Measurements from ENCODE around the gene TAMALIN.

DNA sequence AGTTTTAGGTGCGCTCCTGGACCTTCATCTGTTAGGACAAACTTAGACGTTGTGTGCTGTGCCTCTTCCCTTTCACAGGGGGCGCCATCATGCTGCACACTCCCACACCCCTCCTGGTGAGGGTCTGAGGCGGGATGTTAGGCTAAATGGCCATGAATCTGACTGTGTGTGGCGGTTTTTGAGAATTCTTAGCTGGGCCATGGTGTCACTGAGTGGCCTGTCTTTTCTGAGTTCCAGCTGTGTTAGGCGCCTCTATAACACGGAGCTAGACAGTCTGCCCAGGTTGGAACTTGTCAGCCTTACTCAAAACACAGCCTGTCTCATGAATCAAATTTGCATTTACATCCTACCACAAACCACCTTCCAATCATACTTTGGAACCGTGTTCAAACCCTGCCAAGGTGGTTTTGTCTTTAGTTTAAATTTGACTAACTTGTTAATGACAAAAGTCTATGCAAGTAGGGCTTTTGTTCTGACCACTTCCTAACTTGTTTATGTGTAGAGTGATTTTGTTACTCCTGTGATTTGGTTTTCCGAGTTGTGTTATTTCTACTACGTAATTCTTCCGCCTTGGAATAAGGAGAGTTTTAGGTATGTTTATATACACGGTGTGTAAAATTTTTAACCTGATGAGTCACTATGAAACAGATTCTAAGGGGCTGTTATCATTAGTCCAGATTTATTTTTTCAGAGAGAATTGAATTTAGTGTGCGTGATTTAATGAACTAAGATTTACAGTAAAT is 35.7 kb upstream of the TAMALIN start:
- TF ChIP-seq, protein P1, sequence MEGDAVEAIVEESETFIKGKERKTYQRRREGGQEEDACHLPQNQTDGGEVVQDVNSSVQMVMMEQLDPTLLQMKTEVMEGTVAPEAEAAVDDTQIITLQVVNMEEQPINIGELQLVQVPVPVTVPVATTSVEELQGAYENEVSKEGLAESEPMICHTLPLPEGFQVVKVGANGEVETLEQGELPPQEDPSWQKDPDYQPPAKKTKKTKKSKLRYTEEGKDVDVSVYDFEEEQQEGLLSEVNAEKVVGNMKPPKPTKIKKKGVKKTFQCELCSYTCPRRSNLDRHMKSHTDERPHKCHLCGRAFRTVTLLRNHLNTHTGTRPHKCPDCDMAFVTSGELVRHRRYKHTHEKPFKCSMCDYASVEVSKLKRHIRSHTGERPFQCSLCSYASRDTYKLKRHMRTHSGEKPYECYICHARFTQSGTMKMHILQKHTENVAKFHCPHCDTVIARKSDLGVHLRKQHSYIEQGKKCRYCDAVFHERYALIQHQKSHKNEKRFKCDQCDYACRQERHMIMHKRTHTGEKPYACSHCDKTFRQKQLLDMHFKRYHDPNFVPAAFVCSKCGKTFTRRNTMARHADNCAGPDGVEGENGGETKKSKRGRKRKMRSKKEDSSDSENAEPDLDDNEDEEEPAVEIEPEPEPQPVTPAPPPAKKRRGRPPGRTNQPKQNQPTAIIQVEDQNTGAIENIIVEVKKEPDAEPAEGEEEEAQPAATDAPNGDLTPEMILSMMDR (IDR thresholded peaks at IDR 0.05) = peak in 1 of 4 experiments; percentile 44
- TF ChIP-seq POLR2AphosphoS5 (IDR thresholded peaks at IDR 0.05) (no peak), POLR2A (IDR thresholded peaks at IDR 0.05) (no peak)

Data from prostate gland (tissue), 2 donors.